ENCODE measurements around the gene PKDREJ.

GRCh38 chr22:46290843-46291785, 28.0 kb upstream of the PKDREJ start:
- TF ChIP-seq MXI1 (conservative IDR thresholded peaks at IDR 0.05; ENCODE audit: poor library complexity, severe bottlenecking) = no peak
- no peak for TF ChIP-seq POLR2AphosphoS5 (IDR thresholded peaks at IDR 0.05)
- no peak for TF ChIP-seq CTCF (IDR thresholded peaks at IDR 0.05; ENCODE audit: poor library complexity, severe bottlenecking)
